ENCODE data around the gene MCCC2.

DNA sequence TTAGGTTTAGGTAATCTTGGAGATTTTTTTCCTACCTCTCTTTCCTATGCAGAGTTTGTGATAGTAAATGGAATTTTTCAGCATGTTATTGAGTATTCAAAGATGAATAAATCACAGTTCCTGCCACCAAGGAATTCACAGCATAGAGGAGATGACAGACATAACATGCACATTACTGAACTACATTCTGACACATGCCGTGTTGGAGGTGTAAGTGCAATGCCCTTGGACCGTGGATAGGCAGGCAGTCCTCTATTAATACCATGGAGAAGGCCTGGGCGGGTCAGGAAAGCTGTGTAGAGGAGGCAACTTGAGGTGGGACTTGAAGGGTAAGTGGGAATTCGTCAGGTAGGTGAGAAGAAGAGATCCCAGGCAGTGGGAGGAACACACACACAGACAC, 43.9 kb downstream of the MCCC2 start:
- no peak for TF ChIP-seq CTCF (IDR thresholded peaks at IDR 0.05; ENCODE audit: poor library complexity, severe bottlenecking)
- peak; percentile 59 for TF ChIP-seq EP300 (conservative IDR thresholded peaks at IDR 0.05; ENCODE audit: poor library complexity, severe bottlenecking)
- TF ChIP-seq EZH2 (IDR thresholded peaks at IDR 0.05; ENCODE audit: borderline replicate concordance, insufficient read depth, low read length, poor library complexity, severe bottlenecking): no peak
- TF ChIP-seq POLR2AphosphoS5 (IDR thresholded peaks at IDR 0.05): no peak
- TF ChIP-seq SMC3 (conservative IDR thresholded peaks at IDR 0.05; ENCODE audit: poor library complexity): no peak
- no peak for TF ChIP-seq RAD21 (conservative IDR thresholded peaks at IDR 0.05)
- TF ChIP-seq, protein P1, sequence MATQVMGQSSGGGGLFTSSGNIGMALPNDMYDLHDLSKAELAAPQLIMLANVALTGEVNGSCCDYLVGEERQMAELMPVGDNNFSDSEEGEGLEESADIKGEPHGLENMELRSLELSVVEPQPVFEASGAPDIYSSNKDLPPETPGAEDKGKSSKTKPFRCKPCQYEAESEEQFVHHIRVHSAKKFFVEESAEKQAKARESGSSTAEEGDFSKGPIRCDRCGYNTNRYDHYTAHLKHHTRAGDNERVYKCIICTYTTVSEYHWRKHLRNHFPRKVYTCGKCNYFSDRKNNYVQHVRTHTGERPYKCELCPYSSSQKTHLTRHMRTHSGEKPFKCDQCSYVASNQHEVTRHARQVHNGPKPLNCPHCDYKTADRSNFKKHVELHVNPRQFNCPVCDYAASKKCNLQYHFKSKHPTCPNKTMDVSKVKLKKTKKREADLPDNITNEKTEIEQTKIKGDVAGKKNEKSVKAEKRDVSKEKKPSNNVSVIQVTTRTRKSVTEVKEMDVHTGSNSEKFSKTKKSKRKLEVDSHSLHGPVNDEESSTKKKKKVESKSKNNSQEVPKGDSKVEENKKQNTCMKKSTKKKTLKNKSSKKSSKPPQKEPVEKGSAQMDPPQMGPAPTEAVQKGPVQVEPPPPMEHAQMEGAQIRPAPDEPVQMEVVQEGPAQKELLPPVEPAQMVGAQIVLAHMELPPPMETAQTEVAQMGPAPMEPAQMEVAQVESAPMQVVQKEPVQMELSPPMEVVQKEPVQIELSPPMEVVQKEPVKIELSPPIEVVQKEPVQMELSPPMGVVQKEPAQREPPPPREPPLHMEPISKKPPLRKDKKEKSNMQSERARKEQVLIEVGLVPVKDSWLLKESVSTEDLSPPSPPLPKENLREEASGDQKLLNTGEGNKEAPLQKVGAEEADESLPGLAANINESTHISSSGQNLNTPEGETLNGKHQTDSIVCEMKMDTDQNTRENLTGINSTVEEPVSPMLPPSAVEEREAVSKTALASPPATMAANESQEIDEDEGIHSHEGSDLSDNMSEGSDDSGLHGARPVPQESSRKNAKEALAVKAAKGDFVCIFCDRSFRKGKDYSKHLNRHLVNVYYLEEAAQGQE (IDR thresholded peaks at IDR 0.05; ENCODE audit: borderline replicate concordance): no peak
- TF ChIP-seq TAF1 (IDR thresholded peaks at IDR 0.05; ENCODE audit: low read depth): no peak
- no peak for TF ChIP-seq MXI1 (conservative IDR thresholded peaks at IDR 0.05; ENCODE audit: poor library complexity, severe bottlenecking)
